Uterus (tissue), 2 donors: ENCODE results near the gene BAIAP2.

Source experiments
- POLR2A ChIP-seq, 2 donors: fragments of 450-650 bp; IDR thresholded peaks; one replicate each; pipeline ENCODE4 v1.6.1; 2016; ENCODE audit warnings: antibody characterized with exemption in 2 of 2, mild to moderate bottlenecking in 1 of 2, moderate library complexity in 1 of 2
- TF ChIP-seq, protein P1 (sequence below), 4 experiments: fragments of 200-600 bp in 2 of 4; fragments of 450-650 bp in 2 of 4; sonication (generic) in 2 of 4; IDR thresholded peaks; one replicate each; pipeline ENCODE4 v1.5.1; 2016 to 2019; ENCODE audit warnings: antibody characterized with exemption in 4 of 4, mild to moderate bottlenecking in 2 of 4, moderate library complexity in 1 of 4

DNA sequence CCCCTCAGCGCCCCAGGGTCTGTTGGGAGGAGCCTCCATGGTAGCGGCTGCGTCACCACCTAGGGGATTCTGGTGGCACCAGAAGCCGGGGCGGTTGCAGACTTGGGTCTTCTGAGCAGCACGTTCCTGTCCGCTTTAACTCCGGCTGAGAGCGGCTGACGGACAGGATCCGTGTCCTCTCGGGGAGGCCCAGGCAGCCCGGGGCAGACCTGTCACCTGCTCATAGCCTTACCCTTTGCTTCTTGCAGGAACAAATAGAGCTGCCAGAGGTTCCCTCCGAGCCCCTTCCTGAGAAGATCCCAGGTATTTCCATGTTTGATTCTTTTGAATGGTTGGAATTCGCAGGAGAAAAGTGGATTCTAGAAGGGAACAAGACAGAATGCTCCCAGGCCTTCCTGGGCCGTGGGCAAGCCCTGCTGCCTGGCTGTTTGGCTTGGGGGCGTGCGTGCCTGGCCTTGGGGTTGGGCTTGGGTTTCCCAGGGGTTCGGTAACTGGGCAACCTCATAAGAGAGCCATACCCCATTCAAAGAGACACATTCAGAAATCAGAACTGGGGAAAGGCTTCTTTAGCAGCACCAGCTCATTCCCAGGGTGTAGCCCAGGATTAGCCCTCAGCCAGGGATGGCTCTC is 36.7 kb upstream of the BAIAP2 start:
- TF ChIP-seq POLR2A (IDR thresholded peaks at IDR 0.05), result no peak
- TF ChIP-seq, protein P1, sequence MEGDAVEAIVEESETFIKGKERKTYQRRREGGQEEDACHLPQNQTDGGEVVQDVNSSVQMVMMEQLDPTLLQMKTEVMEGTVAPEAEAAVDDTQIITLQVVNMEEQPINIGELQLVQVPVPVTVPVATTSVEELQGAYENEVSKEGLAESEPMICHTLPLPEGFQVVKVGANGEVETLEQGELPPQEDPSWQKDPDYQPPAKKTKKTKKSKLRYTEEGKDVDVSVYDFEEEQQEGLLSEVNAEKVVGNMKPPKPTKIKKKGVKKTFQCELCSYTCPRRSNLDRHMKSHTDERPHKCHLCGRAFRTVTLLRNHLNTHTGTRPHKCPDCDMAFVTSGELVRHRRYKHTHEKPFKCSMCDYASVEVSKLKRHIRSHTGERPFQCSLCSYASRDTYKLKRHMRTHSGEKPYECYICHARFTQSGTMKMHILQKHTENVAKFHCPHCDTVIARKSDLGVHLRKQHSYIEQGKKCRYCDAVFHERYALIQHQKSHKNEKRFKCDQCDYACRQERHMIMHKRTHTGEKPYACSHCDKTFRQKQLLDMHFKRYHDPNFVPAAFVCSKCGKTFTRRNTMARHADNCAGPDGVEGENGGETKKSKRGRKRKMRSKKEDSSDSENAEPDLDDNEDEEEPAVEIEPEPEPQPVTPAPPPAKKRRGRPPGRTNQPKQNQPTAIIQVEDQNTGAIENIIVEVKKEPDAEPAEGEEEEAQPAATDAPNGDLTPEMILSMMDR (IDR thresholded peaks at IDR 0.05), result no peak
